Measurements from ENCODE around the gene SERGEF.

DNA sequence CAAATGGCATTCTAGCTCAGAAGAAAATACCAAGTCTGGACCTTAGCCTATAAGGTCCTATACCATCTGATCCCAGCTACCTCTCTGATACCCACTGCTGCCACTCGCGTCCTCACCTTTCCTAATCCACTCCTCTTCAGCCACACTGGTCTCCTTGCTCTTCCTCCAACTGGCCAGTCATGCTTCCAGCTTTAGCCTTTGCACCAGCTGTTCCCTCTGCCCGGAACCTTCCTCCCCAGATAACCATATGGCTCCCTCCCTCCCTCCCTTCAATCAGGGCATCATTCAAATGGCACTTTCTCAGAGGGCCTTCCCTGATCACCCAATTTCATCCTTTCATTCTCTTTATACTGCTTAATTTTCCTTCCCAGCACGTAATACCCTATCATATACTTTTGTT is 210.4 kb downstream of the SERGEF start:
- TF ChIP-seq POLR2A (IDR thresholded peaks at IDR 0.05) = no peak
- TF ChIP-seq, protein P1, sequence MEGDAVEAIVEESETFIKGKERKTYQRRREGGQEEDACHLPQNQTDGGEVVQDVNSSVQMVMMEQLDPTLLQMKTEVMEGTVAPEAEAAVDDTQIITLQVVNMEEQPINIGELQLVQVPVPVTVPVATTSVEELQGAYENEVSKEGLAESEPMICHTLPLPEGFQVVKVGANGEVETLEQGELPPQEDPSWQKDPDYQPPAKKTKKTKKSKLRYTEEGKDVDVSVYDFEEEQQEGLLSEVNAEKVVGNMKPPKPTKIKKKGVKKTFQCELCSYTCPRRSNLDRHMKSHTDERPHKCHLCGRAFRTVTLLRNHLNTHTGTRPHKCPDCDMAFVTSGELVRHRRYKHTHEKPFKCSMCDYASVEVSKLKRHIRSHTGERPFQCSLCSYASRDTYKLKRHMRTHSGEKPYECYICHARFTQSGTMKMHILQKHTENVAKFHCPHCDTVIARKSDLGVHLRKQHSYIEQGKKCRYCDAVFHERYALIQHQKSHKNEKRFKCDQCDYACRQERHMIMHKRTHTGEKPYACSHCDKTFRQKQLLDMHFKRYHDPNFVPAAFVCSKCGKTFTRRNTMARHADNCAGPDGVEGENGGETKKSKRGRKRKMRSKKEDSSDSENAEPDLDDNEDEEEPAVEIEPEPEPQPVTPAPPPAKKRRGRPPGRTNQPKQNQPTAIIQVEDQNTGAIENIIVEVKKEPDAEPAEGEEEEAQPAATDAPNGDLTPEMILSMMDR (IDR thresholded peaks at IDR 0.05 in 8 of 11, conservative IDR thresholded peaks at IDR 0.05 in 3 of 11) = no peak

All from spleen (tissue), 7 donors.